Ovary (tissue), 9 donors: Measurements from ENCODE around the gene CCT8. TPM values are rescaled to one million over a fixed set of nuclear protein-coding genes. Genes with fewer than 3 reads are reported as not detected.
A peak's percentile ranks its signal among the peaks of the same experiment; 100 is the strongest.
"Not testable (repeated sequence)": the region's sequence is repeated elsewhere in the genome, so short reads cannot be mapped to it uniquely, and the experiment has no call there.

Source experiments
- DNase-seq, 5 donors: peaks; one replicate each; pipeline ENCODE4 v3.0.0-alpha.2; 2019 to 2020
- H3K27ac ChIP-seq, 2 donors: fragments of 200-600 bp; one replicate each; pipeline versions ENCODE4 v1.5.1 to v1.8.0; 2019 to 2022
- H3K27me3 ChIP-seq: fragments of 200-600 bp; one replicate; pipeline ENCODE4 v1.8.0; 2022
- H3K36me3 ChIP-seq: fragments of 200-600 bp; sonication (generic); one replicate; pipeline ENCODE4 v1.5.1; 2019
- H3K4me1 ChIP-seq: one replicate; pipeline ENCODE4 v1.8.1; 2013; ENCODE audit warnings: mild to moderate bottlenecking, moderate library complexity; ENCODE audit not compliant: insufficient read depth
- H3K4me3 ChIP-seq: fragments of 200-600 bp; sonication (generic); one replicate; pipeline ENCODE4 v1.5.1; 2017
- H3K9me3 ChIP-seq, 2 donors: fragments of 200-600 bp in 1 of 2; sonication (generic) in 1 of 2; one replicate each; pipeline versions ENCODE4 v1.5.1 to v1.8.1; 2013 to 2019; ENCODE audit warnings: mild to moderate bottlenecking in 1 of 2, moderate library complexity in 1 of 2
- EP300 ChIP-seq: sonication (generic); formaldehyde crosslinking; IDR thresholded peaks from one replicate; pipeline ENCODE4 v1.6.1; 2017; ENCODE audit warnings: antibody characterized with exemption
- POLR2A ChIP-seq: fragments of 450-650 bp; IDR thresholded peaks from one replicate; pipeline ENCODE4 v1.6.1; 2017; ENCODE audit warnings: antibody characterized with exemption, mild to moderate bottlenecking, moderate library complexity
- WGBS, 3 donors: extraction: QIAGEN DNeasy Blood & Tissue Kit in 1 of 3; methylation state at CpG; one replicate each; pipeline versions ENCODE4 v1.1.5 to v1.1.7; 2013 to 2017; 5-methylcytosine and 5-hydroxymethylcytosine counted together
- intact Hi-C, 4 donors: fragments of 100-400 bp; cut with DNase I; formaldehyde crosslinking; loops; one replicate each; pipeline versions ENCODE4 v1.11.0 to v1.15.1; 2022 to 2023
- polyA plus RNA-seq, 2 donors: library from polyadenylated mRNA; stranded (reverse); fragments of 200-250 nt in 1 of 2; fragments of 350-450 nt in 1 of 2; fragmentation: Illumina TruSeq in 1 of 2; extraction: RNeasy Lipid Tissue Mini Kit (QIAGEN cat#74804) in 1 of 2; gene quantifications; one replicate each; pipeline ENCODE4 v1.2.3, GENCODE V29; 2013 to 2014
- total RNA-seq, 7 donors: library from RNA; depleted of rRNA in 2 of 7; stranded (reverse); fragments of >200 nt in 2 of 7; fragmentation: NEBNext Ultra II Directional in 3 of 7; extraction: Animal tissue kit (Norgen Biotek cat#: 25700) in 3 of 7; gene quantifications; one replicate each; pipeline versions ENCODE4 v1.1.0 to v1.2.4, GENCODE V29; 2016 to 2023
- TF ChIP-seq, protein P1 (sequence below), 3 donors: fragments of 450-650 bp in 2 of 3; fragments of 200-600 bp in 1 of 3; IDR thresholded peaks; one replicate each; pipeline versions ENCODE4 v1.5.1 to v1.8.0; 2016 to 2022; ENCODE audit warnings: antibody characterized with exemption in 3 of 3, mild to moderate bottlenecking in 1 of 3
- donor health status: DM: no; HTN: no; CAD: no; lungs with moderate emphysema.
- donor health status: DM: no; HTN: no; CAD: no.
- donor health status: Bipolar disorder and iron deficiency.
- donor health status: DM: yes; HTN: yes; CAD: no.
- donor health status: DM: no; HTN: no; CAD: no.
- donor health status: DM: yes; HTN: yes; CAD: no.

CCT8 gene
- total and polyA plus RNA-seq, 9 donors: 89.1 to 175 (median 105) TPM

DNA sequence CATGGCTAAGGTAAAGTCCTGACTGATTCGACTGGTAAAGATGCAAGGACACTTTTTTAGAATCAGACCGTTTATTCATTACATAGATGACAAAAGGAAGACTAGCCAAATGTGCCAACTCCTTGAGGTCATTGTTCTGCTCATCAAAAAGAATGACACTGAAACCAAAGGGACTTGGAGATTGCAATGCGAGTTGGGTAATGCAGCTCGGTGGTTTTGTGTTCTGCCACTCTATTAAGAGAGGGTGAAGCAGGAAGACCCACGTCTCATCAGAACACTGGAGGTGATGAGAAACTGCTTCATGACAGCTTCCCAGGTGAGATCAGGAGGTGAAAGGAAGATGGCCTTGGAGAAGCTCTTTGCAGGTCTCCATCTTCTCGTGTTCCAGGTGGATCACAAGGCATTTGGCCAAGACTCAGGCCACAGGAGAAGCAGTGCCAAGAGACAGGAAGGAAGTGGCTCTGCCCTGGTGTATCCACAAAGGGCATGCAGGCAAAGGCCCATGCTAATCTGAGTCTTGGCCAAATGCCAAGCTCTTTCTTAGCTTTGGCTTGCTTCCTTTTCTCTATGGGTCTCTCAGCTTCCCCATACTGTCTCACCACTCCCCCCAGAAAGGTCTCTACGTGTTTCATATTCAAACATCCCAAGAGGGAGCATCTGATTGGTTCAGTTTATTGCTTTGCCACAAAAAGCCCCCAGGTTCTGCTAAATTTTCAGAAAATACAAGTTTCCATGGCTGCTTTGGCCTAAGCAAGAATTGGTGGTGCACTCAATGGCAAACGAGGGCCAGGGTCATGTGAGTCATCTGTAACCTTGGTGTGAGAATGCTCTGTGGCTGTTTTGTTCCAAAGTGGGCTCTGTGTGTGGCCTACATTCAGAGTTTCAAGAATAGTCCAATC is 5.7 kb upstream of the CCT8 start:
- Histone ChIP-seq H3K27ac (no peak overlapping the region), H3K4me1 (peaks cover 10% of the 10 kb centered on the region), H3K27me3 (no peaks in the 10 kb centered on the region), H3K36me3 (no peaks in the 10 kb centered on the region), H3K4me3 (no peak overlapping the region), H3K9me3 (no peaks in the 10 kb centered on the region)
- 72 to 79% (median 77%) methylated on average over 8 of the region's 8 CpGs for WGBS, 3 donors
- no peak for DNase-seq
- intact Hi-C loops: no loop called here
- no peak for TF ChIP-seq POLR2A
- TF ChIP-seq, protein P1, sequence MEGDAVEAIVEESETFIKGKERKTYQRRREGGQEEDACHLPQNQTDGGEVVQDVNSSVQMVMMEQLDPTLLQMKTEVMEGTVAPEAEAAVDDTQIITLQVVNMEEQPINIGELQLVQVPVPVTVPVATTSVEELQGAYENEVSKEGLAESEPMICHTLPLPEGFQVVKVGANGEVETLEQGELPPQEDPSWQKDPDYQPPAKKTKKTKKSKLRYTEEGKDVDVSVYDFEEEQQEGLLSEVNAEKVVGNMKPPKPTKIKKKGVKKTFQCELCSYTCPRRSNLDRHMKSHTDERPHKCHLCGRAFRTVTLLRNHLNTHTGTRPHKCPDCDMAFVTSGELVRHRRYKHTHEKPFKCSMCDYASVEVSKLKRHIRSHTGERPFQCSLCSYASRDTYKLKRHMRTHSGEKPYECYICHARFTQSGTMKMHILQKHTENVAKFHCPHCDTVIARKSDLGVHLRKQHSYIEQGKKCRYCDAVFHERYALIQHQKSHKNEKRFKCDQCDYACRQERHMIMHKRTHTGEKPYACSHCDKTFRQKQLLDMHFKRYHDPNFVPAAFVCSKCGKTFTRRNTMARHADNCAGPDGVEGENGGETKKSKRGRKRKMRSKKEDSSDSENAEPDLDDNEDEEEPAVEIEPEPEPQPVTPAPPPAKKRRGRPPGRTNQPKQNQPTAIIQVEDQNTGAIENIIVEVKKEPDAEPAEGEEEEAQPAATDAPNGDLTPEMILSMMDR (IDR thresholded peaks at IDR 0.05): no peak
- TF ChIP-seq EP300: no peak

DNA sequence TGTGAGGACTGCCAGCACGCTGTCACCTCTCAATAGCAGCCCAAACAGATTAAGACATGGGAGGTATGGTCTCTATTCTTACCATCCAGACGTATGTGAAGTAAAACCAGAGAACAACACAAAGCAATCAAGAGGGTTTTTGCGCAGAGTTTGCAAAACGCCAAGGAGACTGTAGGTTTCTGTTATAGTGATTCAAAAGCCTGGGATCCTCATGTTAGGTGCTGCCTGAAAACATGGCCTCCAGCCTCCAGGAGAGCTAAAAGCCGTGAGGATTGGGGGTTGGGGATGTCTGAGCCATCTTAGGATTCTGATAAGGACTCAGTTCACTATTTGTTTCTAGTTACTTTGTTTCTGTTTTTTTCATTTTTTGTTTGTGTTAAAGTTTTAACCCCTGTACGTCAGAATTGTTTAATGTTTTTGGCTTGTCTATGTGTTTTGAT is 4.2 kb upstream of the CCT8 start:
- 16 to 28% (median 24%) methylated on average over 6 of the region's 6 CpGs for WGBS, 3 donors
- Histone ChIP-seq H3K36me3 (no peaks in the 10 kb centered on the region), H3K27ac (peak overlapping the region; percentile 83 to 84), H3K27me3 (no peaks in the 10 kb centered on the region), H3K9me3 (no peaks in the 10 kb centered on the region), H3K4me1 (peaks cover 10% of the 10 kb centered on the region), H3K4me3 (peak overlapping the region; percentile 40)
- intact Hi-C loops: no loop called here
- no peak for TF ChIP-seq EP300
- TF ChIP-seq, protein P1 (IDR thresholded peaks at IDR 0.05): no peak
- TF ChIP-seq POLR2A: no peak
- peak in 1 of 5 donors; percentile 41 for DNase-seq

DNA sequence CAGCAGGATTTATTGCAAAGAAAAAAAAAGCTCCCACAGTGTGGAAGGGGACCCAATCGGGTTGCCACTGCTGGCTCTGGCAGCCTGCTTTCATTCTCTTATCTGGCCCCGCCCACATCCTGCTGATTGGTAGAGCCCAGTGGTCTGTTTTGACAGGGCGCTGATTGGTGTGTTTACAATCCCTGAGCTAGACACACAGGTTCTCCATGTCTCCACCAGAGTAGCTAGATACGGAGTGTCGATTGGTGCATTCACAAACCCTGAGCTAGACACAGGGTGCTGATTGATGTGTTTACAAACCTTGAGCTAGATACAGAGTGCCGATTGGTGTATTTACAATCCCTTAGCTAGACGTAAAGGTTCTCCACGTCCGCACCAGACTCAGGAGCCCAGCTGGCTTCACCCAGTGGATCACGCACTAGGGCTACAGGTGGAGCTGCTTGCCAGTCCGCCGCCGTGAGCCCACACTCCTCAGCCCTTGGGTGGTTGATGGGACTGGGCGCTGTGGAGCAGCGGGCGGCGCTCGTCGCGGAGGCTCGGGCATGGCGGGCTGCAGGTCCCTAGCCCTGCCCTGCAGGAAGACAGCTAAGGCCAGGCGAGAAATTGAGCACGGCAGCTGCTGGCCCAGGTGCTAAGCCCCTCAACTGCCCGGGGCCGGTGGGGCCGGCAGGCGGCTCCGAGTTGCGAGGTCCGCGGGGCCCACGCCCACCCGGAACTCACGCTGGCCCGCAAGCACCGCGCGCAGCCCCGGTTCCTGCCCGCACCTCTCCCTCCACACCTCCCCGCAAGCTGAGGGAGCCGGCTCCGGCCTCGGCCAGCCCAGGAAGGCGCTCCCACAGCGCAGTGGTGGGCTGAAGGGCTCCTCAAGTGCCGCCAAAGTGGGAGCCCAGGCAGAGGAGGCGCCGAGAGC is 3.5 kb upstream of the CCT8 start:
- H3K27me3 ChIP-seq, H3K9me3 ChIP-seq, intact Hi-C loops, H3K36me3 ChIP-seq, H3K4me1 ChIP-seq: not testable (repeated sequence)
- peak overlapping the region; percentile 83 to 84 for H3K27ac ChIP-seq
- WGBS, 3 donors: 22 to 45% (median 44%) methylated on average over 48 to 50 of the region's 50 CpGs
- peak overlapping the region; percentile 40 for H3K4me3 ChIP-seq
- DNase-seq: peak; percentile 67 to 81 (median 76)

DNA sequence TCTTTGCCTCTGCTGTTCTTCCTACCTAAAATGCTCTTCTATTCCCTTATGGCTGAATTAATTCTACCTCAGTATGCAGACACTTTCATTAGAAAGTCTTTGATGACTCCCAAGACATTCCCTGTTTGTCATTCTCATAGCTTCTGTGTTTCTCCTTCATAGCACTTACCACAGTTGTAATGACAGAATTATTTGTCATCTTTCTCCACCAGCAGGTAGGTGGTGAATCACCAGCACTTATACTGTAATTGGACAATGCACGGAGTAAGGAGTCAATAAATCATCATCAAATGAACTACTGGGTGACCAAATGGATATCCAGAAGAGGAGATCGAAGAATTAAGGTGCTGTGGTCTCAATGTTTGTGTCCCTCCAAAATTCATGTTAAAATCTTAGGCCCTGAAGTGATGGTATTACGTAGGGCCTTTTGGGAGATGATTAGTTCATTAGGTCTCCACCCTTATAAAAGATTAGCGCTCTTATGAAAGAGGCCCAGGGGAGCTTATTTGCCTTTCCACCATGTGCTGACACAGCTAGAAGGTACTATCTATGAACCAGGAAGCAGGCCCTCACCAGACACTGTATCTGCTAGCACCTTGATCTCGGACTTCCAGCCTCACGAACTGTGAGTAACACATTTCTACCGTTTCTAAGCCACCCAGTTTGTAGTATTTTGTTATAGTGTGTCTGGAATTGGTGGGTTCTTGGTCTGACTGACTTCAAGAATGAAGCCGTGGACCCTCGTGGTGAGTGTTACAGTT is 2.4 kb upstream of the CCT8 start:
- H3K27me3 ChIP-seq: no peaks in the 10 kb centered on the region

More for the DNA sequence above, 2.4 kb upstream of the CCT8 start:
- Histone ChIP-seq H3K4me3 (no peak overlapping the region), H3K9me3 (no peaks in the 10 kb centered on the region), H3K27ac (peak overlapping the region in 1 of 2 donors; percentile 83), H3K4me1 (peaks cover 9% of the 10 kb centered on the region), H3K36me3 (no peaks in the 10 kb centered on the region)
- WGBS, 3 donors: 88 to 96% (median 91%) methylated on average over 9 of the region's 9 CpGs
- intact Hi-C loops: no loop called here
- TF ChIP-seq POLR2A (no peak), EP300 (no peak)
- TF ChIP-seq, protein P1 (IDR thresholded peaks at IDR 0.05): no peak
- DNase-seq: no peak
